ENCODE results near the gene STX18. TPM values are rescaled to one million over a fixed set of nuclear protein-coding genes. Genes with fewer than 3 reads are reported as not detected.

Gene STX18
- total and polyA plus RNA-seq, 8 donors = 18.6 to 60.6 (median 51.9) TPM

- TF ChIP-seq CTCF (IDR thresholded peaks at IDR 0.05) = no peak
- Histone ChIP-seq H3K36me3 (peaks cover 0 to 70% of the 10 kb centered on the region in 2 donors), H3K27ac (no peak overlapping the region), H3K9me3 (no peaks in the 10 kb centered on the region), H3K4me3 (no peak overlapping the region), H3K4me1 (no peaks in the 10 kb centered on the region), H3K27me3 (no peaks in the 10 kb centered on the region)
- intact Hi-C loops (cut with DNase I) = no loop called here
- DNase-seq (no peak), ATAC-seq (no peak)
Measured at GRCh38 chr4:4436244-4436823, 105.5 kb downstream of the STX18 start.

- DNase-seq (no peak), ATAC-seq (no peak)
- intact Hi-C loops (cut with DNase I) = no loop called here
- Histone ChIP-seq H3K4me3 (no peak overlapping the region), H3K27ac (no peak overlapping the region), H3K4me1 (no peaks in the 10 kb centered on the region), H3K9me3 (no peaks in the 10 kb centered on the region), H3K27me3 (no peaks in the 10 kb centered on the region), H3K36me3 (peaks cover 0 to 77% of the 10 kb centered on the region in 2 donors)
- no peak for TF ChIP-seq CTCF (IDR thresholded peaks at IDR 0.05)
Measured at GRCh38 chr4:4433941-4434340, 107.9 kb downstream of the STX18 start.

- Histone ChIP-seq H3K36me3 (peaks cover 0 to 74% of the 10 kb centered on the region in 2 donors), H3K9me3 (no peaks in the 10 kb centered on the region), H3K4me1 (no peaks in the 10 kb centered on the region), H3K27ac (no peak overlapping the region), H3K4me3 (no peak overlapping the region), H3K27me3 (no peaks in the 10 kb centered on the region)
- no peak for TF ChIP-seq CTCF (IDR thresholded peaks at IDR 0.05)
- no peak for ATAC-seq
- DNase-seq = no peak
- intact Hi-C loops (cut with DNase I) = no loop called here
Measured at GRCh38 chr4:4432341-4433125, 109.3 kb downstream of the STX18 start.

- DNase-seq (no peak), ATAC-seq (peak; percentile 87)
- Histone ChIP-seq H3K27ac (no peak overlapping the region), H3K4me1 (no peaks in the 10 kb centered on the region), H3K36me3 (peaks cover 0 to 60% of the 10 kb centered on the region in 2 donors), H3K4me3 (no peak overlapping the region), H3K9me3 (no peaks in the 10 kb centered on the region), H3K27me3 (no peaks in the 10 kb centered on the region)
- peak; percentile 37 to 41 for TF ChIP-seq CTCF (IDR thresholded peaks at IDR 0.05)
- intact Hi-C loops (cut with DNase I) = no loop called here
Measured at GRCh38 chr4:4430492-4431195, 111.2 kb downstream of the STX18 start.
